Activated T-cell treated with anti-CD3 and anti-CD28 coated beads for 24 hours (primary cell): ENCODE measurements around the gene BTN1A1.
"Not testable (repeated sequence)": the region's sequence is repeated elsewhere in the genome, so short reads cannot be mapped to it uniquely, and the experiment has no call there.

Experiments
- DNase-seq: peaks from one replicate; pipeline ENCODE4 v3.0.0-alpha.2; 2020; ENCODE audit warnings: low read depth

Gene BTN1A1

GRCh38 chr6:26511033-26511432 lies 10.9 kb downstream of the BTN1A1 start:
- not testable (repeated sequence) for DNase-seq

- no peak for DNase-seq
Measured at GRCh38 chr6:26514984-26515383, 14.9 kb downstream of the BTN1A1 start.

- no peak for DNase-seq
Measured at GRCh38 chr6:26516481-26517427, 16.7 kb downstream of the BTN1A1 start.

GRCh38 chr6:26519359-26519758 lies 19.3 kb downstream of the BTN1A1 start:
- no peak for DNase-seq

GRCh38 chr6:26520237-26520849 lies 20.2 kb downstream of the BTN1A1 start:
- DNase-seq, result no peak

GRCh38 chr6:26520850-26521599 lies 20.9 kb downstream of the BTN1A1 start:
- DNase-seq, result peak; percentile 81

GRCh38 chr6:26521600-26522391 lies 21.7 kb downstream of the BTN1A1 start:
- DNase-seq, result peak; percentile 54

- DNase-seq, result not testable (repeated sequence)
Measured at GRCh38 chr6:26522486-26523228, 22.6 kb downstream of the BTN1A1 start.

GRCh38 chr6:26524314-26524713 lies 24.2 kb downstream of the BTN1A1 start:
- not testable (repeated sequence) for DNase-seq

- no peak for DNase-seq
Measured at GRCh38 chr6:26524722-26525370, 24.7 kb downstream of the BTN1A1 start.

- no peak for DNase-seq
Measured at GRCh38 chr6:26525838-26526237, 25.7 kb downstream of the BTN1A1 start.

GRCh38 chr6:26526928-26527327 lies 26.8 kb downstream of the BTN1A1 start:
- DNase-seq, result no peak

- DNase-seq, result no peak
Measured at GRCh38 chr6:26530203-26530602, 30.1 kb downstream of the BTN1A1 start.

GRCh38 chr6:26531897-26532296 lies 31.8 kb downstream of the BTN1A1 start:
- DNase-seq, result no peak

GRCh38 chr6:26532699-26533531 lies 32.8 kb downstream of the BTN1A1 start:
- peak; percentile 95 for DNase-seq

GRCh38 chr6:26533532-26533931 lies 33.4 kb downstream of the BTN1A1 start:
- DNase-seq, result no peak

- no peak for DNase-seq
Measured at GRCh38 chr6:26534681-26535465, 34.8 kb downstream of the BTN1A1 start.

GRCh38 chr6:26536571-26537159 lies 36.6 kb downstream of the BTN1A1 start:
- DNase-seq, result no peak
